NT2/D1 (cell line): Measurements from ENCODE around the gene KCNQ5.

Experiments used
- SUZ12 ChIP-seq: IDR thresholded peaks from 2 replicates; pipeline ENCODE4 v1.6.1; 2011; ENCODE audit not compliant: insufficient read length, insufficient read depth; ENCODE audit errors: extremely low read depth
- YY1 ChIP-seq: IDR thresholded peaks from 2 replicates; pipeline ENCODE4 v1.6.1; 2011; ENCODE audit not compliant: insufficient read length, insufficient read depth
- ZNF274 ChIP-seq: IDR thresholded peaks from 2 replicates; pipeline ENCODE4 v1.6.1; 2011; ENCODE audit warnings: mild to moderate bottlenecking, low read depth, low read length

DNA sequence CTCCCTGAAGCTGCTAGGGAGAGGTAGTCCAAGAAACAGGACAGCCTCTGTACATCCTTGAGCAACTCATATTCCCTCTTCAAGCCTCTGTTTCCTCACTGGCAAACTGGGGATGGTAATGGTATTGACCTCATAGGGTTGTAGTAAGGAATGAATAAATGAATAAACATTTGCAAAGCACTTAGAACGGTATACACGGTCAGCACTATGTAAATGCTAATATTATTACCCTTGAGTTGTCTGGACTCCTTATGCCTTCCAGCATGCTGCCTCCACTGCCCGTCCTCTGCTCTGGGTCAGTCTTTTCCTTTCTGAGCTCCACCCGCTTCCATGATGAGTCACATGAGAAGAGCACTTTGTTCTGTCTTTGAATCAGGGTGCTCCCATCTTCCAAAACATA lies 552.8 kb downstream of the KCNQ5 start:
- TF ChIP-seq ZNF274, result no peak
- no peak for TF ChIP-seq SUZ12
- TF ChIP-seq YY1, result no peak
